Adrenal gland (tissue), 5 donors: ENCODE measurements around the gene TMIGD1.

Experiments used
- POLR2A ChIP-seq, 2 donors: fragments of 450-650 bp; IDR thresholded peaks; one replicate each; pipeline ENCODE4 v1.6.1; 2017; ENCODE audit warnings: antibody characterized with exemption in 2 of 2, mild to moderate bottlenecking in 2 of 2, moderate library complexity in 1 of 2
- TF ChIP-seq, protein P1 (sequence below), 6 experiments: fragments of 450-650 bp in 4 of 6; fragments of 200-600 bp in 2 of 6; sonication (generic) in 1 of 6; IDR thresholded peaks; 1 replicate in 5 of 6; 2 replicates in 1 of 6; pipeline versions ENCODE4 v1.5.1 to v1.8.0; 2016 to 2021; ENCODE audit warnings: antibody characterized with exemption in 6 of 6, mild to moderate bottlenecking in 2 of 6, moderate library complexity in 1 of 6
- donor health status: DM: no; HTN: no; CAD: no.

DNA sequence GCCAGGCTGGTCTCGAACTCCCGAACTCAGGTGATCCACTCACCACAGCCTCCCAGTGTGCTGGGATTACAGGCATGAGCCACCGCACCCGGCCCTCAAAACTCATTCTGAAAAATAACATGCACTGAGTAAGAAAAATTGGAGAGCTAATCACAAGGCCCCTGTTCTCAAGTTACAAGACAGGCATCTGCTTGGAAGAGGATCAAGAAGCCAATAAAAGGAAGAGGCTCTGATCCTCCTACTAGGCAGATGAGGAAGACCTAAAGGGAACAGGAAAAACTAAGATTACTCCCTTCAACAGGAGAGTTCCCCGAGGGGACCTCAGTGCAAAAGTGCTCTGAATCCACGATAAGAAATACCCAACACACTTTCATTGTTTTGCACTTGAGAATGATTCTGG is 60.5 kb downstream of the TMIGD1 start:
- TF ChIP-seq, protein P1, sequence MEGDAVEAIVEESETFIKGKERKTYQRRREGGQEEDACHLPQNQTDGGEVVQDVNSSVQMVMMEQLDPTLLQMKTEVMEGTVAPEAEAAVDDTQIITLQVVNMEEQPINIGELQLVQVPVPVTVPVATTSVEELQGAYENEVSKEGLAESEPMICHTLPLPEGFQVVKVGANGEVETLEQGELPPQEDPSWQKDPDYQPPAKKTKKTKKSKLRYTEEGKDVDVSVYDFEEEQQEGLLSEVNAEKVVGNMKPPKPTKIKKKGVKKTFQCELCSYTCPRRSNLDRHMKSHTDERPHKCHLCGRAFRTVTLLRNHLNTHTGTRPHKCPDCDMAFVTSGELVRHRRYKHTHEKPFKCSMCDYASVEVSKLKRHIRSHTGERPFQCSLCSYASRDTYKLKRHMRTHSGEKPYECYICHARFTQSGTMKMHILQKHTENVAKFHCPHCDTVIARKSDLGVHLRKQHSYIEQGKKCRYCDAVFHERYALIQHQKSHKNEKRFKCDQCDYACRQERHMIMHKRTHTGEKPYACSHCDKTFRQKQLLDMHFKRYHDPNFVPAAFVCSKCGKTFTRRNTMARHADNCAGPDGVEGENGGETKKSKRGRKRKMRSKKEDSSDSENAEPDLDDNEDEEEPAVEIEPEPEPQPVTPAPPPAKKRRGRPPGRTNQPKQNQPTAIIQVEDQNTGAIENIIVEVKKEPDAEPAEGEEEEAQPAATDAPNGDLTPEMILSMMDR (IDR thresholded peaks at IDR 0.05), result no peak
- TF ChIP-seq POLR2A (IDR thresholded peaks at IDR 0.05), result no peak
